ENCODE results near the gene FAM50B.

Gene FAM50B

DNA sequence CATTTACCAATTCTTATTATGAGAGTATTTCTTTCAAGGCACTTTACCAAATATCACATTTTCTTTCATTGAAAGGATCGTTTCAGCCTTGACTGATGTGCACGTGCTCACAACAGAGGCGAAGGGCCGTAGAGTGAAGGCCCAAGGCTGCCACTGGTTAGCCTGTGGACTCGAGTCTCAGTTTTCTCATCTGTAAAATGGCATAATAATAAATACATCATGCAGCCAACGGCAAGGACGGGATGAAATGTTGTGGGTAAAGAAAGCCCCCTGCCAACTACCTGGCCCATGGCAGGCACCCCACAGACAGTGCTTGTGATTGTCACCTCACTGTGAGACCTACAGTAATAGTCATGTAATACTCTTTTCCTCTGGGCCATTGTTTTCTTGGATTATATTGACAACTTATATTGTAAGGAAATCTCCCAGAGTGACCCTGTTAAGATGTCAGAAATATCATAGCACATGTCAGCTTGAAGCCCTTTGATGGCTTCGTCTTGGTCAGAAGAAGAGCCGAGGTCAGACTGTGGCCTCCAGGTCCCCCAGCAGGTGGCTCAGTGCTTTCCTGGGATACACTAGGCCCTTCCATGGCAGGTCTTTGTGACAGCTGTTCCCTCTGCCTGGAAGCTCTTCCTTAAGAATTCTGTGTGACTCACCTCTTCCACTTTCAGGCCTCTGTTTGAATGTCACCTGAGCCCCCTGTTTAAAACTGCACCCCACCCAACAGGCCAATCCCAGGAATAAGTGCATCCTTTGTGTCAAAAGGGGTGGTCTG is 36.3 kb downstream of the FAM50B start:
- H3K4me3 Mint-ChIP-seq, result no peak overlapping the region
- no peaks in the 10 kb centered on the region for H3K27me3 Mint-ChIP-seq
- H3K9me3 Mint-ChIP-seq, result no peaks in the 10 kb centered on the region
- no peaks in the 10 kb centered on the region for H3K4me1 Mint-ChIP-seq (ENCODE audit: low read depth)
- no peak overlapping the region for H3K27ac Mint-ChIP-seq
- no peaks in the 10 kb centered on the region for H3K36me3 Mint-ChIP-seq (ENCODE audit: low read depth)

DNA sequence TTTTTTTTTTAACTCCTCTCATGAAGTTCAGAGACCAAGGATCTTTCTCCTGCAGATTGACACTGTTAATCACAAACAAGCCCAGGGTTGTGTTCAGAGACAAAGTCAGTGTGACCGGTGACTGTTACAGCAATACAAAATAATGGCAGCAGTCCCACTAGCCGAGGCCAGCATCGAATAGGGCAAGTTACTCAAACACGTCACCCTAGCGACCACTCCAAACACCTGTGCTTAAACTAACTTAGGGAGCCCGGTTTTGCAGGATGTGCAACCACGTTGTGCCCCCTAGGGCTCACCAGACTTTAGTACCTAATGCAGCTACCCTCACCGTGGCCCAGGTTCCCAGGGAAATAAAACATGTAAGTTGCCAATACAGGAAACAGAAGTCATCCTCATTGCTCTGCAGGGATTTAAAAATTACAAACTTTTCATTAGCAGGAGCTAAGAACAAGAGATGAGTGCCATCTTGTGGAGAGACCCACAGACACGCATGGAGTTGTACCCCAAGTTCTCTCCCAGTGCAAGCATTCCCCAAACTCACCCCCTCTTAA is 38.1 kb downstream of the FAM50B start:
- Mint-ChIP-seq H3K4me1 (ENCODE audit: low read depth) (no peaks in the 10 kb centered on the region), H3K36me3 (ENCODE audit: low read depth) (no peaks in the 10 kb centered on the region), H3K4me3 (no peak overlapping the region), H3K27ac (no peak overlapping the region), H3K27me3 (no peaks in the 10 kb centered on the region), H3K9me3 (no peaks in the 10 kb centered on the region)

DNA sequence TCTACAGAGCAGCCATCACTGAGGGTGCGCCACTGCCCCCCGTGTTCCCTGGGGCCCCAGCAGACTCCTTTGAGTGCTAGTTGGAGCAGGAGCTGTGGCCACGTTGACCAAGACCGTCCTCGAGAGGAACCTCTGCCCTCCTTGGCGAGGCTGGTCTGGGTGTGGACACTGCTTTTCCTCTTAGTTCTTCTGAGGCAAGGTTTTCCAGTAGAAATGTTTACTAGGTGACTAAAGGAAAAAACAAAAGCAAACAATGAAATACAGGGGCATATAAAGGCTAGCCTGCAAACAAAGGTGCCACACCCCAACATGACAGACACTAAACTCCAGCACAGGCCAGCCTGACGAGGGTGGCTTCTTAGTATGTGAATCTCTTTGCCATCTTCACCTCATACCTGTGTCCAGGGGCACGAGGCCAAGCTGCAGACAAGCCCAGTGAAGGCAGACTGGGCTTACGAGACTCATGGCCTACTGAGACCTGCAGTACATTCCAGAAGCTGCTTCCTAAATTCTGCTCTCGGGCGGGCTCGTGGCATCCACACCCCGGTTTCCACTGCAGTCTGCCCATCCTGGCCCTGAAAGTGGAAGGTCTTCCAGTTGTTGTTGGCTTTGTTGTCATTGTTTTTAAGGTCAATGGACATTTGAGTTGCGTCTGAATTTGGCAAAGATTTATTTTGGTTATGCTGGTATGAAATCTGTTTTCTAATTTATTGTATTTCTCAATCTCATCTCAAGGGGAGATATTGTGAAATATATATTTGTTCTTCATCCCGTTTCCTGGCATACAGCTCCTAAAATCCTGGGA is 39.2 kb downstream of the FAM50B start:
- Mint-ChIP-seq H3K9me3 (no peaks in the 10 kb centered on the region), H3K36me3 (ENCODE audit: low read depth) (no peaks in the 10 kb centered on the region), H3K4me1 (ENCODE audit: low read depth) (no peaks in the 10 kb centered on the region), H3K27me3 (no peaks in the 10 kb centered on the region), H3K4me3 (no peak overlapping the region), H3K27ac (no peak overlapping the region)

DNA sequence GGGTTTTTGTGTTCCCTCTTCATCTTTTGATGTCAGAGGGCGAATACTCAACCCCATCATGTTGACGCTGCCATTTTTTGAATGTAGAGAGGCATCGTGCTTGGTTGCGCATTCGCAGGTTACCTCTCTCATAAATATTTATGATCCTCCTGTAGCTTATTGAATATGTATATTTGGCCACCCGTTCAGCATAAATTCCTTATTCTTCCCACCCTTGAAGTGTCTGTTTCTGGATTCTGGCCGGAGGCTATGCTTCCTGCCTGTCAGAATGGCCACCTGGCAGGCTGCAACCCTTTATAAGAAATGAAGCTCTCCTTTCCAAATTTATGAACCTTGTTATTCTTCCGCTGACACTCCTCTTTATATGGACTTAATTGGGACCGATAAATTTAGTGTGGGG is 40.9 kb downstream of the FAM50B start:
- no peak overlapping the region for H3K4me3 Mint-ChIP-seq
- H3K36me3 Mint-ChIP-seq (ENCODE audit: low read depth), result no peaks in the 10 kb centered on the region
- no peaks in the 10 kb centered on the region for H3K9me3 Mint-ChIP-seq
- H3K27me3 Mint-ChIP-seq, result no peaks in the 10 kb centered on the region
- H3K27ac Mint-ChIP-seq, result no peak overlapping the region
- H3K4me1 Mint-ChIP-seq (ENCODE audit: low read depth), result no peaks in the 10 kb centered on the region

DNA sequence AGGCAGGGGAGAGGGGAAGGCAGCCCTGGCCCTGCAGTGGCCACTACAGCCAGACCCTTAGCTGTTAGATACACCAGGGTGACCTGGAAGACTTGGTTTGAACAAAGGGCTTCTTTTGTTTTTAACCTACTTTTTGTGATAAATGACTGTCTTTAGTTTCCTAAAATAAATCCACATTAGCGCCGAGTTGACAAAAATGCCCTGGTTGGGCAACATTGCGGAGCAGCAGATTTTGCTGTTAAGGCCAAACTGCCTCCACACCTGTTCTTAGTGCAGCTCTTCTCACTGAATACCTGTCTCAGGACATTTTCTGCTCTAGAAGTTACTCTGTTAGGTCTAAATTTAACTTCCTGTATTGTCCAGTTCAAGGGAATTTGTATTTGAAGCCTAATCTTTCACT is 42.7 kb downstream of the FAM50B start:
- no peaks in the 10 kb centered on the region for H3K36me3 Mint-ChIP-seq (ENCODE audit: low read depth)
- no peaks in the 10 kb centered on the region for H3K9me3 Mint-ChIP-seq
- no peaks in the 10 kb centered on the region for H3K4me1 Mint-ChIP-seq (ENCODE audit: low read depth)
- H3K27me3 Mint-ChIP-seq, result no peaks in the 10 kb centered on the region
- no peak overlapping the region for H3K4me3 Mint-ChIP-seq
- H3K27ac Mint-ChIP-seq, result no peak overlapping the region

DNA sequence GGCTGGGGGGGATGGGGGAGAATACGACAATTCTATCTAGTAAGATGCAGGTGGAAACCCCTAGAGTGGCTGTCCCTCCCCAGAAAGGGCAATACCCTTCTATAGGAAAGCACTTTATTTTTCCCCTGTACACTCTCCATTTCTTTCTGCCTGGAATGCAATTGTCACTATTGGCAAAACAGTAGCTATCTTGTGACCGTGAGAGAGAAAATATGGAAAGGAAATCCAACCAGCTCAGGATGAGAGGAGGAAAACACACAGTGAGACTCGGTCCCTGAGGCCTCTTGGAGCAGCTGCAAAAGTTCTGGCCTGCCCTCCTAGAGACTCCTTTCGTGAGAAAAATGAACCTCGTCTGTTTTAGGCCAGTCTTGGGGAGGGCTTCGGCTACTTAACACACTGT is 43.4 kb downstream of the FAM50B start:
- Mint-ChIP-seq H3K36me3 (ENCODE audit: low read depth) (no peaks in the 10 kb centered on the region), H3K9me3 (no peaks in the 10 kb centered on the region), H3K27ac (no peak overlapping the region), H3K27me3 (no peaks in the 10 kb centered on the region), H3K4me1 (ENCODE audit: low read depth) (no peaks in the 10 kb centered on the region), H3K4me3 (no peak overlapping the region)

DNA sequence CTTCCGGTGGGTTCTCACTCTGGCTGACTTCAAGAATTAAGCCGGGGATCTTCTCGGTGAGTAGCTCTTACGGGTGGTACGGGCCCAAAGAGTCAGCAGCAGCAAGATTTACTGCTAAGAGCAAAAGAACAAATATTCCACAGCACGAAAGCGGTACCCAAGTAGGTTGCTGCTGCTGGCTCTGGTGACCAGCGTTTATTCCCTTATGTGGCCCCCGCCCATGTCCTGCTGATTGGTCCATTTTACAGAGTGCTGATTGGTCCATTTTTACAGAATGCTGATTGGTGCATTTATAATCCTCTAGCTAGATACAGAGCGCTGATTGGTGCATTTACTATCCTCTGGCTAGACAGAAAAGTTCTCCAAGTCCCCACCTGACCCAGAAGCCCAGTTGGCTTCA is 44.3 kb downstream of the FAM50B start:
- Mint-ChIP-seq H3K36me3 (ENCODE audit: low read depth) (no peaks in the 10 kb centered on the region), H3K4me3 (no peak overlapping the region), H3K27me3 (no peaks in the 10 kb centered on the region), H3K9me3 (no peaks in the 10 kb centered on the region), H3K27ac (no peak overlapping the region), H3K4me1 (ENCODE audit: low read depth) (no peaks in the 10 kb centered on the region)

DNA sequence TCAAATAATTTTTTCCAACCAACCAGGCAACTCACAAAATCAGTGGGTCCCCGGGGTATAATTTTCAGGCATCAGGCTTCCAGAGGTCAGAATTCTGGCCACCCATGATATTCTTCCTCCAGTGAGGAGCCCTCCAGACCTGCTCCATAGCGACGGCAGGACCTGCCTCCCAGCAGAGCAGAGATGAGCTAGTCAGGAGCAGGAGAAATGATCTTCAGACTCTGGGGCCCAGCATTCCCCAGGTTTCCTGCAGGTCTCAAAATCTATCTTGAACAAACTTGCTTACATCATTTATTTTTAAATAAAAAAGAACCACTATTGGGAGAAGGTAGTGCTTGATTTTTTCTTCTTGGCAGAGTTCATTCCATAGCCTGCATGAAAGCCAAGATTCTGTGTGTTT is 44.7 kb downstream of the FAM50B start:
- Mint-ChIP-seq H3K4me3 (no peak overlapping the region), H3K4me1 (ENCODE audit: low read depth) (no peaks in the 10 kb centered on the region), H3K9me3 (no peaks in the 10 kb centered on the region), H3K36me3 (ENCODE audit: low read depth) (no peaks in the 10 kb centered on the region), H3K27me3 (no peaks in the 10 kb centered on the region), H3K27ac (no peak overlapping the region)

DNA sequence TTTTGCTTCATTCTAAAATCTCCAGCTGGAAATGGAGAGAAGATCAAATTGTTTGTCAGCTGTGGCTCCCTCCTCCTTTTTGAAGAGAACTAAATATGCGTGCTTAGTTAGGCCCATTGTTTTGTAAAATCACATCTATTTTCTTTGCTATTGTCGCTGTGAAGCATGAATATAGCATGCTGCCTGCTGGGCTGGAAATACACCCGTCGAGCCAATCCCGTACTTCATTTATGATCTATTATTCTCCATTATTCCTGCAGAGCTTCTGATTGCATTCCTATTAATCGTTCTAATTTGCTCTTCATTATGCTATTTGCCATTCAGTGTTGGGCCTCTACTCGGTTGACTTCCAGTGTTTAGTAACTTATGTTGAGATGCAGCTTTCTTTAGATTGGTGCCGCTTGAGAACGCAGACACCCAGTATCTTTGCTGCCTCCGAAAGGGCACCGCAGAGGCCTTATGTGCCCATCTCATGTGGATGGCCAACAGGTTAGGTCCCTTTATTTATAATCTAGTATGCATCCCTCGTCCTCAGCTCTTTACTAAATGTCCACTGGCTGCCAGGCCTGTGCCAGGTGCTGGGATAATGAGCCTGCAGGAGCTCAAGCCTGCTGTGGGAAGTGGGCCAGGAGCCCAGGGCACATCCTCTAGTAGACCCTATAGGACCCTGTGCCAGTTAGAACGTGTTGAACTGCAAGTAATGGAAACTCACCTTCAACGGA is 45.6 kb downstream of the FAM50B start:
- H3K27me3 Mint-ChIP-seq, result no peaks in the 10 kb centered on the region
- no peaks in the 10 kb centered on the region for H3K4me1 Mint-ChIP-seq (ENCODE audit: low read depth)
- H3K9me3 Mint-ChIP-seq, result no peaks in the 10 kb centered on the region
- no peak overlapping the region for H3K27ac Mint-ChIP-seq
- H3K36me3 Mint-ChIP-seq (ENCODE audit: low read depth), result no peaks in the 10 kb centered on the region
- H3K4me3 Mint-ChIP-seq, result no peak overlapping the region

DNA sequence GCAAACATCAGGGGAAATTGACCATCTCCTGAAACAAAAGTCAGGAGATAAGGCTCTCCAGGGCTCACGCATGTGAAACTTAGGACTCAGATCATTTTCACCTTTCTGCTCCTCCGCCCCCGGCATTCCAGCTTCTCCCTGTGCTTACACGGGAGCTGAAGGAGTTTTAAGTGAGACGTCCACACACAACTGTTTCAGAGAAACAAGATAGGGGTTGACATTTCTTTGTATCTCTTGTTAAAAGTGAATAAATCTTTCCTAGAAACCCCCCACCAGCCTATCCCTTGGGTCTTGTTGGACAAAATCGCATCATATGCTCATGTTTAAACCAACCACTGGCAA is 46.1 kb downstream of the FAM50B start:
- Mint-ChIP-seq H3K4me3 (no peak overlapping the region), H3K36me3 (ENCODE audit: low read depth) (no peaks in the 10 kb centered on the region), H3K4me1 (ENCODE audit: low read depth) (no peaks in the 10 kb centered on the region), H3K9me3 (no peaks in the 10 kb centered on the region), H3K27ac (no peak overlapping the region), H3K27me3 (no peaks in the 10 kb centered on the region)

DNA sequence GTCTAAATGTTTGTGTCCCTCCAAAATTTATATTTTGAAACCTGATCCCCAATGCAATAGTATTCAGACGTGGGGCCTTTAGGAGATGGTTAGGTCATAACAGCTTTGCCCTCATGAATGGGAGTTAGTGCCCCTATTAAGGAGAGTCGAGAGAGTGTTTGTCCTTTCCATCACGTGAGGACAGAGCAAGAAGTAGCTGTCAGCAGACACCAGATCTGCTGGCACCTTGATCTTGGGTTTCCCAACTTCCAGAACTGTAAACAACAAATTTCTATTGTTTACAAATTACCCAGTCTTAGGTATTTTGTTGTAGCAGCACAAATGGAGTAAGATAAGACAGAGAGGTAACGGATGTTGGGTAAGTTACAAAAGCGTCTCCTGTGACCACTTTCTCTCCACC is 46.6 kb downstream of the FAM50B start:
- Mint-ChIP-seq H3K27ac (no peak overlapping the region), H3K27me3 (peaks cover 1% of the 10 kb centered on the region), H3K4me1 (ENCODE audit: low read depth) (no peaks in the 10 kb centered on the region), H3K36me3 (ENCODE audit: low read depth) (no peaks in the 10 kb centered on the region), H3K4me3 (no peak overlapping the region), H3K9me3 (no peaks in the 10 kb centered on the region)

DNA sequence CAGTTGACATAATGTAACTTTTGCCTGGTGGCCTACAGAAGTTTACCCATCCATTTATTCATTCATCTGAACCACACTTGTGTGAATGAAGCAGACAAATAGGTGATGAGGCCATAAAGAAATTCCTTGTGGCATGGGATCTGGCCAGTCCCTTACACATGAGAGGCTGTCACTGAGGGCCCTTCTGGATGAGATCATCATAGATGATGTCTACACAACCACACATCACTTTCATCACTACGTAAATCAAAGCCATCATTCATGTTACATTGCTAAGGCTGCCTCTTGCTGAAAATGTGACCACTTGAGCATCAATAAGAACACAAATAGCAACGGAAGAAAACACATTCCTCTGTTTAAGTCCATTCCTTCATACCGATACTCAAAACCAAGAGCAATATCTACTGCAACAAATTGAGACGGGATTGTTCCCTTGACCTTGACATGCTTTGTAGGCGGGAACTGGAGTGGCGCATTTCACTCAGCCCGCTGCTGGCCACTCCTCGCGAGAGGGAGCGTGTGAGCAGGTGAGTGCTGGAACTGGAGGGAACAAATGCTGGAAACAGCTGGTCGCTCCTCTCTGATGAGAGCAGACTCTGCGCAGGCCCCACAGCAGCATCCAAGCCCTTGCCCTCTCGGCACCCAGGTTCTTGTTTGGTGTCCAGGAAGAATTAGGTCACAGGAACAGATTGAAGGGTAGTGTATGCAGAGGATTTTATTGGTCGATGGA is 49.3 kb downstream of the FAM50B start:
- H3K36me3 Mint-ChIP-seq (ENCODE audit: low read depth), result no peaks in the 10 kb centered on the region
- H3K4me3 Mint-ChIP-seq, result no peak overlapping the region
- H3K4me1 Mint-ChIP-seq (ENCODE audit: low read depth), result no peaks in the 10 kb centered on the region
- H3K9me3 Mint-ChIP-seq, result no peaks in the 10 kb centered on the region
- no peak overlapping the region for H3K27ac Mint-ChIP-seq
- peaks cover 8% of the 10 kb centered on the region for H3K27me3 Mint-ChIP-seq

DNA sequence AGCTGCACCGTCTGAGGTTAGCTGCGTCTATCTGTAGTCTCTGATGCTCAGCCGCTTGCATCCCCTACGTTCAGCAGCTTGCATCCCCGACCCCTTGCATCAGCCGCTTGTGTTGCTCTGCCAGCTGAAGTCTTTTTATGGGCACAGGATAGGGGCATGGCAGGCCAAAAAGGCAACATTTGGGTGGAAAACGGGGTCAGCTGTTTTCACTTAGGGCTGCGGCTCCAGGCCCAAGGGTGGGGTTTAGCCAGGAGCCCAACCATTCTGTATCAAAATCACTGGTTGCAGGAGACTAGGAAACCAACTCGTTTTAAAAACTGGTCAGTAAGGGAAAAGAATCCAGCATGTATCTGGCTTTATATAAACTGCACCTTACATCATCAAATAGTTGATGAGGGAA is 49.9 kb downstream of the FAM50B start:
- H3K4me3 Mint-ChIP-seq, result no peak overlapping the region
- H3K27ac Mint-ChIP-seq, result no peak overlapping the region
- peaks cover 8% of the 10 kb centered on the region for H3K27me3 Mint-ChIP-seq
- no peaks in the 10 kb centered on the region for H3K36me3 Mint-ChIP-seq (ENCODE audit: low read depth)
- no peaks in the 10 kb centered on the region for H3K4me1 Mint-ChIP-seq (ENCODE audit: low read depth)
- no peaks in the 10 kb centered on the region for H3K9me3 Mint-ChIP-seq

DNA sequence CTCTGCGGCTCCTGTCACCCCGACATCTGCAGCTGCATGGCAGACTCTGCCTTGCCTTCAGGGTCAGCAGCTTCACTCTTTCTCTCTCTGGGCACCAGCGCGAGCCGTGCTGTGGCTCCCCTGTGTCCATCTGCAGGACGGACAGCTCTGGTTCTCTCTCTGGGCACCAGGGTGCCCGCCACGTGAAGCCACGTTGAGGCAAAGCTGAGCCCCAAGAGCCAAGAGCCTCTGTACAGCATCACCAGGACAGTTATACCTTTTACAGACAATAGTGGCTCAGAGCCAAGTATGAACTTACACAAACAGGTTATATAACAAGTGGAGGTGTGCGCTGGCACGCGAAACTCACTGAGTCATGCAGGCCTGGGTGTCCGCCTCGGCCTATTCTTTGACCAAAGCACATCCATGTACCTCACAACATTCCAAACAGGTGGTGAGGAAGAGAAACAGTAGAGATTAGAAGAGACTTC is 50.8 kb downstream of the FAM50B start:
- Mint-ChIP-seq H3K4me1 (ENCODE audit: low read depth) (no peaks in the 10 kb centered on the region), H3K27ac (no peak overlapping the region), H3K27me3 (peaks cover 8% of the 10 kb centered on the region)

More for the DNA sequence above, 50.8 kb downstream of the FAM50B start:
- Mint-ChIP-seq H3K4me3 (no peak overlapping the region), H3K36me3 (ENCODE audit: low read depth) (no peaks in the 10 kb centered on the region), H3K9me3 (no peaks in the 10 kb centered on the region)

Data from stimulated activated naive CD8-positive, alpha-beta T cell treated with anti-CD3 and anti-CD28 coated beads, Interleukin-15, Interleukin-2, amounts not matched to agents 100 ng/mL and 50 ng/mL, for 24 hours (primary cell).